Measurements from ENCODE around the gene NCK2.

GRCh38 chr2:105915005-105915558 lies 170.4 kb downstream of the NCK2 start:
- TF ChIP-seq CTCF (IDR thresholded peaks at IDR 0.05) (no peak), POLR2A (IDR thresholded peaks at IDR 0.05) (no peak)
